HepG2 (cell line): Measurements from ENCODE around the gene MGLL. TPM values are rescaled to one million over a fixed set of nuclear protein-coding genes. Genes with fewer than 3 reads are reported as not detected.

Experiments
- CREB3 ChIP-seq: sonication (generic); formaldehyde crosslinking; IDR thresholded peaks from 2 replicates; pipeline ENCODE4 v1.5.0; 2020; ENCODE audit warnings: missing genetic modification reagents
- ISX ChIP-seq: sonication (generic); formaldehyde crosslinking; conservative IDR thresholded peaks from 2 replicates; pipeline ENCODE4 v1.5.0; 2020; ENCODE audit warnings: missing genetic modification reagents
- KAT7 ChIP-seq: IDR thresholded peaks from 2 replicates; pipeline ENCODE4 v1.6.1; 2018; ENCODE audit warnings: borderline replicate concordance, missing compliant biosample characterization
- MTA3 ChIP-seq: sonication (generic); formaldehyde crosslinking; IDR thresholded peaks from 2 replicates; pipeline ENCODE4 v1.4.0; 2020; ENCODE audit warnings: missing genetic modification reagents
- NCOR1 ChIP-seq: fragments of 200-600 bp; sonication (generic); IDR thresholded peaks from 2 replicates; pipeline ENCODE4 v1.7.0; 2017; ENCODE audit warnings: antibody characterized with exemption, low read length, borderline replicate concordance
- NR2F6 ChIP-seq, 2 experiments: IDR thresholded peaks; 2 replicates each; pipeline ENCODE4 v1.6.1; 2016; ENCODE audit warnings: antibody characterized with exemption in 1 of 2, mild to moderate bottlenecking in 1 of 2
- SMAD3 ChIP-seq: sonication (generic); formaldehyde crosslinking; IDR thresholded peaks from 2 replicates; pipeline ENCODE4 v1.4.0; 2020; ENCODE audit warnings: missing genetic modification reagents
- ZNF3 ChIP-seq: IDR thresholded peaks from 2 replicates; pipeline ENCODE4 v1.7.0; 2017; ENCODE audit warnings: inconsistent platforms
- ZSCAN9 ChIP-seq: IDR thresholded peaks from 2 replicates; pipeline ENCODE4 v1.6.1; 2016; ENCODE audit warnings: borderline replicate concordance
- polyA plus RNA-seq, 8 experiments: library from polyadenylated mRNA; depleted of rRNA in 3 of 8; stranded (reverse) in 7 of 8; unstranded in 1 of 8; fragments of >200 nt; fragmentation: Illumina TruSeq in 4 of 8; extraction: Trizol in 4 of 8; gene quantifications; 2 replicates each; pipeline versions ENCODE4 v1.2.1 to v1.2.3, GENCODE V29; 2011 to 2016; ENCODE audit warnings: low read depth in 4 of 8, missing spikeins in 1 of 8, mixed read lengths in 1 of 8; ENCODE audit not compliant: insufficient read depth in 1 of 8
- total RNA-seq, 5 experiments: library from RNA; depleted of rRNA; stranded (reverse); fragments of >200 nt; fragmentation: Illumina TruSeq; extraction: Trizol; gene quantifications; 2 replicates each; pipeline ENCODE4 v1.2.3, GENCODE V29; 2016; ENCODE audit warnings: low read depth in 1 of 5
- TF ChIP-seq, protein P1 (sequence below): sonication (generic); formaldehyde crosslinking; IDR thresholded peaks from 2 replicates; pipeline ENCODE4 v1.5.1; 2020; ENCODE audit warnings: missing genetic modification reagents, mild to moderate bottlenecking, borderline replicate concordance
- TF ChIP-seq, protein P2 (sequence below): IDR thresholded peaks from 2 replicates; pipeline ENCODE4 v1.6.1; 2016; ENCODE audit warnings: low read depth

Gene MGLL
- total and polyA plus RNA-seq, 2 of the 13 experiments (the other 11 are each of a cell fraction or from before 2014, with no cell fraction given), result not detected

DNA sequence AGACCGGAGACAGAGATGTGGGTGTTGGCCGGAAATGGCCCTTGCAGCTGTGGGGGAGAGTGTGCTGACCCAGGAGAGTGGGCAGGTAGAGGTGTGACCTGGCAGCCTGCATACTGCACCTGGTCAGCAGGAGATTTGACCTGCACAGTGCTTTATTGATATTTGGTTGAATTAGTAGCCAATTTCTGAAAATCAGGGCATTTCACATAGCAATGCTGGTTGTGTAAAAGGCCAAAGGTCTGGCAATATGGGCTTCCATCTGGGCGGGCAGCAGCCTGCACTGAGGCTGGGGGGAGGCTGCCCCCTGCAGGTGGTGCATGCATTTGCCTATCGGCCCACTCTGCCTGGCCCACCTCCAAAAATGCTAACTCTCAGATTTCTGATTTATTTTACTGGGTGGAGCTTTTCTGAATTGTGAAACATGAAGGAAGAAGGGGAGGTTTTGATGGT is 9.4 kb upstream of the MGLL start (continued):
- no peak for TF ChIP-seq CREB3 (CRISPR knock-in tag)
- TF ChIP-seq ISX (CRISPR knock-in tag), result no peak
- TF ChIP-seq NR2F6 (IDR thresholded peaks at IDR 0.05), result no peak
- no peak for TF ChIP-seq NR2F6 (CRISPR knock-in tag; IDR thresholded peaks at IDR 0.05)
- no peak for TF ChIP-seq ZNF3 (CRISPR knock-in tag)
- TF ChIP-seq ZSCAN9 (CRISPR knock-in tag), result no peak
- TF ChIP-seq NCOR1, result no peak
- TF ChIP-seq, protein P1, sequence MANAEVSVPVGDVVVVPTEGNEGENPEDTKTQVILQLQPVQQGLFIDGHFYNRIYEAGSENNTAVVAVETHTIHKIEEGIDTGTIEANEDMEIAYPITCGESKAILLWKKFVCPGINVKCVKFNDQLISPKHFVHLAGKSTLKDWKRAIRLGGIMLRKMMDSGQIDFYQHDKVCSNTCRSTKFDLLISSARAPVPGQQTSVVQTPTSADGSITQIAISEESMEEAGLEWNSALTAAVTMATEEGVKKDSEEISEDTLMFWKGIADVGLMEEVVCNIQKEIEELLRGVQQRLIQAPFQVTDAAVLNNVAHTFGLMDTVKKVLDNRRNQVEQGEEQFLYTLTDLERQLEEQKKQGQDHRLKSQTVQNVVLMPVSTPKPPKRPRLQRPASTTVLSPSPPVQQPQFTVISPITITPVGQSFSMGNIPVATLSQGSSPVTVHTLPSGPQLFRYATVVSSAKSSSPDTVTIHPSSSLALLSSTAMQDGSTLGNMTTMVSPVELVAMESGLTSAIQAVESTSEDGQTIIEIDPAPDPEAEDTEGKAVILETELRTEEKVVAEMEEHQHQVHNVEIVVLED, result no peak
- no peak for TF ChIP-seq SMAD3 (CRISPR knock-in tag)
- TF ChIP-seq, protein P2, sequence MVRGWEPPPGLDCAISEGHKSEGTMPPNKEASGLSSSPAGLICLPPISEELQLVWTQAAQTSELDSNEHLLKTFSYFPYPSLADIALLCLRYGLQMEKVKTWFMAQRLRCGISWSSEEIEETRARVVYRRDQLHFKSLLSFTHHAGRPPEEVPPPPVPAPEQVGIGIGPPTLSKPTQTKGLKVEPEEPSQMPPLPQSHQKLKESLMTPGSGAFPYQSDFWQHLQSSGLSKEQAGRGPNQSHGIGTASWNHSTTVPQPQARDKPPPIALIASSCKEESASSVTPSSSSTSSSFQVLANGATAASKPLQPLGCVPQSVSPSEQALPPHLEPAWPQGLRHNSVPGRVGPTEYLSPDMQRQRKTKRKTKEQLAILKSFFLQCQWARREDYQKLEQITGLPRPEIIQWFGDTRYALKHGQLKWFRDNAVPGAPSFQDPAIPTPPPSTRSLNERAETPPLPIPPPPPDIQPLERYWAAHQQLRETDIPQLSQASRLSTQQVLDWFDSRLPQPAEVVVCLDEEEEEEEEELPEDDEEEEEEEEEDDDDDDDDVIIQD (CRISPR knock-in tag), result no peak
- TF ChIP-seq KAT7, result no peak
- TF ChIP-seq MTA3 (CRISPR knock-in tag), result no peak
- TF ChIP-seq, all 625 proteins: peak for 6
